Liver (tissue), 3 donors: ENCODE data around the gene ZNF467.

ENCODE experiments used
- JUND ChIP-seq, 2 donors: IDR thresholded peaks; 2 replicates each; pipeline ENCODE4 v1.6.1; 2016; ENCODE audit warnings: antibody characterized with exemption in 2 of 2
- RAD21 ChIP-seq, 2 donors: IDR thresholded peaks; 2 replicates each; pipeline ENCODE4 v1.6.1; 2016; ENCODE audit warnings: antibody characterized with exemption in 2 of 2, mild to moderate bottlenecking in 2 of 2
- YY1 ChIP-seq: IDR thresholded peaks from 2 replicates; pipeline ENCODE4 v1.6.1; 2016; ENCODE audit warnings: antibody characterized with exemption, mild to moderate bottlenecking
- TF ChIP-seq, protein P1 (sequence below): IDR thresholded peaks from 2 replicates; pipeline ENCODE4 v1.6.1; 2016; ENCODE audit warnings: antibody characterized with exemption
- TF ChIP-seq, protein P2 (sequence below): fragments of 150-350 bp; IDR thresholded peaks from 2 replicates; pipeline ENCODE4 v1.5.1; 2017; ENCODE audit warnings: improper control_type of control experiment, low read depth, low read length; ENCODE audit not compliant: missing input control
- TF ChIP-seq, protein P3 (sequence below): IDR thresholded peaks from 2 replicates; pipeline ENCODE4 v1.6.1; 2016; ENCODE audit warnings: antibody characterized with exemption
- TF ChIP-seq, protein P4 (sequence below): IDR thresholded peaks from 2 replicates; pipeline ENCODE4 v1.6.1; 2016; ENCODE audit warnings: antibody characterized with exemption, mild to moderate bottlenecking
- donor health status: healthy.
- donor health status: healthy.

DNA sequence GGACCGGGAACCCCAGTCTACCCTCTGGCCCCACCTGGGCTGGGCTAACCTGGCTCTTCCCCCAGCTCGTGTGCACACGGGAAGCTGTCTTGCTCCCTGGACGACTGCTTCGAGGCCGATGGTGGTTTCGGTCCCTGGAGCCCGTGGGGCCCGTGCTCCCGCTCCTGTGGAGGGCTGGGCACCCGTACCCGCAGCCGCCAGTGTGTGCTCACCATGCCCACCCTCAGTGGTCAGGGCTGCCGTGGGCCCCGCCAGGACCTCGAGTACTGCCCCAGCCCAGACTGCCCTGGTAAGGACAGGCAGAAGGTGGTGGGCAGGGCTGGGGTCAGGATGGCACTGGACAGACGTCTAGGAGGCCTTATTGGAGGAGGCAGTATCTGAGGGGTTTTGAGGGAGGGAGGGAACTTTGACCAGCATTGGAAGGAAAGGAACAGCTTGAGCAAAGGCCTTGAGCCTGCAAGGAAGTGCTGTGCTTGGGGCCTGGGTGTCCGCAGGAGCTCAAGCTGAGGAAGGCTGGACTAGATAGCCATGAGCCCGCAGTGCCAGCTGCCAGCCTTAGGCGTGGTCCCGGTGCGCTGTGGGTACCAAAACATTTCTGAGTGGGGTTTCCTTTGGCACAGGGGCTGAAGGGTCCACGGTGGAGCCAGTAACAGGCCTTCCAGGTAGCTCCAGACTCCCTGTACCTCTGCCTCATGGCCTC is 44.6 kb upstream of the ZNF467 start:
- TF ChIP-seq, protein P1, sequence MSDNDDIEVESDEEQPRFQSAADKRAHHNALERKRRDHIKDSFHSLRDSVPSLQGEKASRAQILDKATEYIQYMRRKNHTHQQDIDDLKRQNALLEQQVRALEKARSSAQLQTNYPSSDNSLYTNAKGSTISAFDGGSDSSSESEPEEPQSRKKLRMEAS = no peak
- TF ChIP-seq, protein P2, sequence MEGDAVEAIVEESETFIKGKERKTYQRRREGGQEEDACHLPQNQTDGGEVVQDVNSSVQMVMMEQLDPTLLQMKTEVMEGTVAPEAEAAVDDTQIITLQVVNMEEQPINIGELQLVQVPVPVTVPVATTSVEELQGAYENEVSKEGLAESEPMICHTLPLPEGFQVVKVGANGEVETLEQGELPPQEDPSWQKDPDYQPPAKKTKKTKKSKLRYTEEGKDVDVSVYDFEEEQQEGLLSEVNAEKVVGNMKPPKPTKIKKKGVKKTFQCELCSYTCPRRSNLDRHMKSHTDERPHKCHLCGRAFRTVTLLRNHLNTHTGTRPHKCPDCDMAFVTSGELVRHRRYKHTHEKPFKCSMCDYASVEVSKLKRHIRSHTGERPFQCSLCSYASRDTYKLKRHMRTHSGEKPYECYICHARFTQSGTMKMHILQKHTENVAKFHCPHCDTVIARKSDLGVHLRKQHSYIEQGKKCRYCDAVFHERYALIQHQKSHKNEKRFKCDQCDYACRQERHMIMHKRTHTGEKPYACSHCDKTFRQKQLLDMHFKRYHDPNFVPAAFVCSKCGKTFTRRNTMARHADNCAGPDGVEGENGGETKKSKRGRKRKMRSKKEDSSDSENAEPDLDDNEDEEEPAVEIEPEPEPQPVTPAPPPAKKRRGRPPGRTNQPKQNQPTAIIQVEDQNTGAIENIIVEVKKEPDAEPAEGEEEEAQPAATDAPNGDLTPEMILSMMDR = no peak
- no peak for TF ChIP-seq YY1
- TF ChIP-seq, protein P3, sequence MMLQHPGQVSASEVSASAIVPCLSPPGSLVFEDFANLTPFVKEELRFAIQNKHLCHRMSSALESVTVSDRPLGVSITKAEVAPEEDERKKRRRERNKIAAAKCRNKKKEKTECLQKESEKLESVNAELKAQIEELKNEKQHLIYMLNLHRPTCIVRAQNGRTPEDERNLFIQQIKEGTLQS = no peak
- no peak for TF ChIP-seq RAD21 (IDR thresholded peaks at IDR 0.05)
- TF ChIP-seq, protein P4, sequence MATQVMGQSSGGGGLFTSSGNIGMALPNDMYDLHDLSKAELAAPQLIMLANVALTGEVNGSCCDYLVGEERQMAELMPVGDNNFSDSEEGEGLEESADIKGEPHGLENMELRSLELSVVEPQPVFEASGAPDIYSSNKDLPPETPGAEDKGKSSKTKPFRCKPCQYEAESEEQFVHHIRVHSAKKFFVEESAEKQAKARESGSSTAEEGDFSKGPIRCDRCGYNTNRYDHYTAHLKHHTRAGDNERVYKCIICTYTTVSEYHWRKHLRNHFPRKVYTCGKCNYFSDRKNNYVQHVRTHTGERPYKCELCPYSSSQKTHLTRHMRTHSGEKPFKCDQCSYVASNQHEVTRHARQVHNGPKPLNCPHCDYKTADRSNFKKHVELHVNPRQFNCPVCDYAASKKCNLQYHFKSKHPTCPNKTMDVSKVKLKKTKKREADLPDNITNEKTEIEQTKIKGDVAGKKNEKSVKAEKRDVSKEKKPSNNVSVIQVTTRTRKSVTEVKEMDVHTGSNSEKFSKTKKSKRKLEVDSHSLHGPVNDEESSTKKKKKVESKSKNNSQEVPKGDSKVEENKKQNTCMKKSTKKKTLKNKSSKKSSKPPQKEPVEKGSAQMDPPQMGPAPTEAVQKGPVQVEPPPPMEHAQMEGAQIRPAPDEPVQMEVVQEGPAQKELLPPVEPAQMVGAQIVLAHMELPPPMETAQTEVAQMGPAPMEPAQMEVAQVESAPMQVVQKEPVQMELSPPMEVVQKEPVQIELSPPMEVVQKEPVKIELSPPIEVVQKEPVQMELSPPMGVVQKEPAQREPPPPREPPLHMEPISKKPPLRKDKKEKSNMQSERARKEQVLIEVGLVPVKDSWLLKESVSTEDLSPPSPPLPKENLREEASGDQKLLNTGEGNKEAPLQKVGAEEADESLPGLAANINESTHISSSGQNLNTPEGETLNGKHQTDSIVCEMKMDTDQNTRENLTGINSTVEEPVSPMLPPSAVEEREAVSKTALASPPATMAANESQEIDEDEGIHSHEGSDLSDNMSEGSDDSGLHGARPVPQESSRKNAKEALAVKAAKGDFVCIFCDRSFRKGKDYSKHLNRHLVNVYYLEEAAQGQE = no peak
- no peak for TF ChIP-seq JUND (IDR thresholded peaks at IDR 0.05)
